SU-DHL-6 (cell line): ENCODE data around the gene C6orf47.

Experiments
- H2AFZ ChIP-seq: fragments of 200-600 bp; sonication (generic); 2 replicates; pipeline ENCODE4 v1.6.1; 2014; ENCODE audit warnings: low read depth, mild to moderate bottlenecking, moderate library complexity, mixed read lengths, antibody characterized with exemption, low read length; ENCODE audit not compliant: severe bottlenecking
- H3F3A ChIP-seq: fragments of 200-600 bp; shearing (Covaris generic); 2 replicates; pipeline ENCODE4 v1.6.0; 2016; ENCODE audit warnings: antibody characterized with exemption, mild to moderate bottlenecking; ENCODE audit not compliant: insufficient read depth
- H3K27ac ChIP-seq: fragments of 200-600 bp; sonication (generic); 2 replicates; pipeline ENCODE4 v1.5.1; 2016; ENCODE audit warnings: low read depth, mild to moderate bottlenecking, low read length, moderate library complexity, mixed read lengths
- H3K27me3 ChIP-seq: fragments of 200-600 bp; sonication (generic), shearing (Covaris generic); 2 replicates; pipeline ENCODE4 v1.6.0; 2014; ENCODE audit warnings: mild to moderate bottlenecking, low read length
- H3K36me3 ChIP-seq: fragments of 200-600 bp; sonication (generic); 2 replicates; pipeline ENCODE4 v1.6.1; 2014; ENCODE audit warnings: mild to moderate bottlenecking, low read length, mixed read lengths
- H3K4me2 ChIP-seq: fragments of 300-600, 200-600 bp; shearing (Covaris generic), sonication (generic); 2 replicates; pipeline ENCODE4 v1.6.0; 2014; ENCODE audit warnings: low read length, low read depth, mild to moderate bottlenecking; ENCODE audit not compliant: poor library complexity, severe bottlenecking
- H3K4me3 ChIP-seq: fragments of 200-600 bp; sonication (generic); 2 replicates; pipeline ENCODE4 v1.5.1; 2014; ENCODE audit warnings: antibody characterized with exemption, low read length, mild to moderate bottlenecking, mixed read lengths; ENCODE audit not compliant: insufficient read depth, poor library complexity, severe bottlenecking
- H3K79me2 ChIP-seq: fragments of 200-600 bp; sonication (generic); 2 replicates; pipeline ENCODE4 v1.6.1; 2014; ENCODE audit warnings: mild to moderate bottlenecking, low read length, moderate library complexity; ENCODE audit not compliant: insufficient read depth
- H3K9ac ChIP-seq: fragments of 200-600 bp; sonication (generic); 2 replicates; pipeline ENCODE4 v1.7.0; 2014; ENCODE audit warnings: mild to moderate bottlenecking, low read length
- H3K9me2 ChIP-seq: fragments of 200-600 bp; sonication (generic); replicated peaks from 2 replicates; pipeline ENCODE4 v1.6.1; 2014; ENCODE audit warnings: low read length; ENCODE audit not compliant: insufficient read depth
- H3K9me3 ChIP-seq: fragments of 200-600 bp; sonication (generic); 2 replicates; pipeline ENCODE4 v1.6.1; 2014; ENCODE audit warnings: low read length, mixed read lengths; ENCODE audit not compliant: insufficient read depth
- H4K20me1 ChIP-seq: fragments of 200-600 bp; sonication (generic); 2 replicates; pipeline ENCODE4 v1.6.1; 2014; ENCODE audit warnings: low read depth, mild to moderate bottlenecking, antibody characterized with exemption, low read length, moderate library complexity, mixed read lengths
- CTCF ChIP-seq: fragments of 200-600 bp; sonication (generic); IDR thresholded peaks from one replicate; pipeline ENCODE4 v1.5.1; 2017; ENCODE audit warnings: antibody characterized with exemption, mild to moderate bottlenecking, low read length, moderate library complexity; ENCODE audit not compliant: insufficient read depth, poor library complexity, severe bottlenecking
- EZH2phosphoT487 ChIP-seq: fragments of 200-600 bp; sonication (generic), shearing (Covaris generic); conservative IDR thresholded peaks from 2 replicates; pipeline ENCODE4 v1.6.1; 2018; ENCODE audit warnings: mild to moderate bottlenecking, antibody characterized with exemption, low read length, moderate library complexity, mixed read lengths

C6orf47 gene

GRCh38 chr6:31663126-31663960 lies 2.8 kb upstream of the C6orf47 start:
- Histone ChIP-seq H3K36me3 (peaks cover 12% of the 10 kb centered on the region), H4K20me1 (no peaks in the 10 kb centered on the region; the same call in 1 of the 2 replicates), H2AFZ (no peak overlapping the region), H3K79me2 (peaks cover 65% of the 10 kb centered on the region), H3K9me3 (no peaks in the 10 kb centered on the region), H3F3A (peaks cover 28% of the 10 kb centered on the region), H3K4me3 (peak overlapping the region; percentile 68), H3K9me2 (no peaks in the 10 kb centered on the region), H3K9ac (peak overlapping the region; percentile 82), H3K27ac (peak overlapping the region; percentile 95), H3K27me3 (no peaks in the 10 kb centered on the region), H3K4me2 (peak overlapping the region; percentile 81)
- TF ChIP-seq EZH2phosphoT487 (no peak), CTCF (no peak)

- H2AFZ ChIP-seq = no peak overlapping the region
- H4K20me1 ChIP-seq = no peaks in the 10 kb centered on the region
- H3K27me3 ChIP-seq = no peaks in the 10 kb centered on the region
- H3K4me2 ChIP-seq = peak overlapping the region; percentile 81
- H3F3A ChIP-seq = peaks cover 28% of the 10 kb centered on the region
- H3K79me2 ChIP-seq = peaks cover 60% of the 10 kb centered on the region
- TF ChIP-seq CTCF (no peak), EZH2phosphoT487 (no peak)
- H3K4me3 ChIP-seq = no peak overlapping the region
- peak overlapping the region; percentile 33 for H3K27ac ChIP-seq
- H3K36me3 ChIP-seq = 0 out of 2 replicates have a peak, but pooled peaks cover 3% of the 10 kb centered on the region
- no peaks in the 10 kb centered on the region for H3K9me2 ChIP-seq
- H3K9me3 ChIP-seq = no peaks in the 10 kb centered on the region
- H3K9ac ChIP-seq = peak overlapping the region; percentile 82
Measured at GRCh38 chr6:31662124-31662723, 1.6 kb upstream of the C6orf47 start.

- H3K9ac ChIP-seq = peak overlapping the region; percentile 76
- H3K9me3 ChIP-seq = no peaks in the 10 kb centered on the region
- peak overlapping the region; percentile 66 for H3K27ac ChIP-seq
- H3K4me2 ChIP-seq = peak overlapping the region; percentile 81
- TF ChIP-seq EZH2phosphoT487 (no peak), CTCF (no peak)
- peaks cover 52% of the 10 kb centered on the region for H3K79me2 ChIP-seq
- no peaks in the 10 kb centered on the region for H3K27me3 ChIP-seq
- no peaks in the 10 kb centered on the region for H4K20me1 ChIP-seq
- H3K36me3 ChIP-seq = no peaks in the 10 kb centered on the region
- peaks cover 28% of the 10 kb centered on the region for H3F3A ChIP-seq
- H3K9me2 ChIP-seq = no peaks in the 10 kb centered on the region
- H2AFZ ChIP-seq = no peak overlapping the region
- H3K4me3 ChIP-seq = peak overlapping the region; percentile 75
Measured at GRCh38 chr6:31661262-31662123, 915 bp upstream of the C6orf47 start.
